Suprapubic skin (tissue), 4 donors: Measurements from ENCODE around the gene SPTB.

ENCODE experiments used
- CTCF ChIP-seq, 2 donors: fragments of 200-600 bp in 1 of 2; fragments of 450-650 bp in 1 of 2; sonication (generic) in 1 of 2; IDR thresholded peaks; one replicate each; pipeline ENCODE4 v1.5.1; 2016 to 2019; ENCODE audit warnings: antibody characterized with exemption in 2 of 2, mild to moderate bottlenecking in 1 of 2, moderate library complexity in 1 of 2
- EP300 ChIP-seq: sonication (generic); formaldehyde crosslinking; IDR thresholded peaks from one replicate; pipeline ENCODE4 v1.6.1; 2017; ENCODE audit warnings: antibody characterized with exemption
- POLR2A ChIP-seq, 2 donors: fragments of 450-650 bp; IDR thresholded peaks; one replicate each; pipeline ENCODE4 v1.6.1; 2017; ENCODE audit warnings: antibody characterized with exemption in 2 of 2, mild to moderate bottlenecking in 2 of 2, moderate library complexity in 2 of 2
- POLR2AphosphoS5 ChIP-seq, 3 donors: sonication (generic); formaldehyde crosslinking; IDR thresholded peaks; one replicate each; pipeline ENCODE4 v1.6.1; 2017; ENCODE audit warnings: antibody characterized with exemption in 3 of 3

- TF ChIP-seq CTCF (IDR thresholded peaks at IDR 0.05) (no peak), POLR2A (IDR thresholded peaks at IDR 0.05) (no peak), EP300 (no peak), POLR2AphosphoS5 (IDR thresholded peaks at IDR 0.05) (no peak)
Observed at GRCh38 chr14:64923015-64923414, 43.3 kb upstream of the SPTB start.
